ENCODE results near the gene BCL11A. TPM values are rescaled to one million over a fixed set of nuclear protein-coding genes. Genes with fewer than 3 reads are reported as not detected.

The BCL11A gene
- total RNA-seq, 1 experiment from 2014 or later = 91.4 TPM

DNA sequence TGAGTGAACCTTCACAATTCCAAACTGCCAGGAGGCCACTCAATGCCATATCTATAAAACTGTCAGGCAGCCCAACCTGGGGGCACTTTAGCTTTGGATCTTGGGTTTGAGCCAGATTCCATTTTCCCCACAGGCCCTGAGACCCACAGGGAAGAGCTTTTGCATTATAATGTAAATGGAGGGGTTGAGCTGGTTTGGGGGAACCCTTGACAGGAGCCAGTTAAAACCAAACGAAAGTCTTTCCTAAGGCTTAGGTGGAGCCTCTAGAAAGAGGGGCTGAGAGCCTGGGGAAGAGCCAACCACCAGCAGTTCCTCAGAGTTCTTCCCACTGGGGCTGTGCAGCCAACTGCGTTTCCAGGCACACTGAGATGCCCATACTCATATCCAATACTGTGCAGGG, 42.7 kb downstream of the BCL11A start:
- Histone ChIP-seq H4K8ac (replicated peaks; ENCODE audit: insufficient read length, low read depth, low read length) (no peak overlapping the region), H2BK15ac (ENCODE audit: low read depth, low read length) (no peak overlapping the region), H3K14ac (ENCODE audit: insufficient read depth, low read length) (peak overlapping the region; percentile 65; the same call in 1 of the 2 replicates), H3T11ph (ENCODE audit: low read length) (no peak overlapping the region), H3K9me3 (ENCODE audit: control insufficient read depth, low read depth, low read length) (no peaks in the 10 kb centered on the region), H3K27me3 (ENCODE audit: insufficient read depth, low read length) (no peaks in the 10 kb centered on the region), H2BK5ac (ENCODE audit: insufficient read length, low read length) (no peak overlapping the region), H2AK5ac (ENCODE audit: insufficient read length, low read length) (no peak overlapping the region), H3K79me1 (ENCODE audit: insufficient read depth, low read depth, low read length, poor library complexity, severe bottlenecking) (peaks cover 18% of the 10 kb centered on the region), H4K5ac (ENCODE audit: insufficient read length, low read depth, low read length) (no peak overlapping the region), H3K4me1 (ENCODE audit: insufficient read depth, low read length) (peaks cover 44% of the 10 kb centered on the region), H4K20me1 (ENCODE audit: control insufficient read depth, insufficient read depth, insufficient read length) (no peaks in the 10 kb centered on the region), H3K4ac (ENCODE audit: low read depth, low read length) (no peak overlapping the region), H3K23ac (ENCODE audit: insufficient read length, low read depth, low read length) (no peak overlapping the region), H2BK12ac (ENCODE audit: insufficient read length, low read depth, low read length) (no peak overlapping the region), H4K91ac (ENCODE audit: insufficient read length, low read depth, low read length) (no peak overlapping the region), H3K4me2 (ENCODE audit: insufficient read depth, insufficient read length, low read length) (no peak overlapping the region), H3K23me2 (ENCODE audit: insufficient read length, low read depth, low read length, poor library complexity, severe bottlenecking) (peaks cover 4% of the 10 kb centered on the region), H3K9ac (ENCODE audit: extremely low read depth, insufficient read length, low read length) (no peak overlapping the region), H3K56ac (ENCODE audit: insufficient read length, low read depth, low read length) (no peak overlapping the region), H2BK120ac (ENCODE audit: low read depth, low read length, poor library complexity, severe bottlenecking) (no peak overlapping the region), H3K79me2 (ENCODE audit: insufficient read depth, low read length) (peaks cover 26% of the 10 kb centered on the region; the same call in 1 of the 2 replicates), H2AFZ (ENCODE audit: low read length) (no peak overlapping the region), H2BK20ac (ENCODE audit: low read depth, low read length, poor library complexity, severe bottlenecking) (no peak overlapping the region), H3K18ac (ENCODE audit: insufficient read length, low read depth, low read length) (no peak overlapping the region), H3K27ac (ENCODE audit: insufficient read length, low read depth, low read length) (no peak overlapping the region)
- H3K27me3 Mint-ChIP-seq (ENCODE audit: low read depth) = no peaks in the 10 kb centered on the region
- no CpG with 5 or more reads among the region's 2 CpGs for WGBS (ENCODE audit: extremely low coverage, insufficient read length, low lambda C conversion rate)
- no peak for DNase-seq
- no peak overlapping the region for H3K4me3 Mint-ChIP-seq
- no peaks in the 10 kb centered on the region for H3K9me3 Mint-ChIP-seq
- TF ChIP-seq, protein P1, sequence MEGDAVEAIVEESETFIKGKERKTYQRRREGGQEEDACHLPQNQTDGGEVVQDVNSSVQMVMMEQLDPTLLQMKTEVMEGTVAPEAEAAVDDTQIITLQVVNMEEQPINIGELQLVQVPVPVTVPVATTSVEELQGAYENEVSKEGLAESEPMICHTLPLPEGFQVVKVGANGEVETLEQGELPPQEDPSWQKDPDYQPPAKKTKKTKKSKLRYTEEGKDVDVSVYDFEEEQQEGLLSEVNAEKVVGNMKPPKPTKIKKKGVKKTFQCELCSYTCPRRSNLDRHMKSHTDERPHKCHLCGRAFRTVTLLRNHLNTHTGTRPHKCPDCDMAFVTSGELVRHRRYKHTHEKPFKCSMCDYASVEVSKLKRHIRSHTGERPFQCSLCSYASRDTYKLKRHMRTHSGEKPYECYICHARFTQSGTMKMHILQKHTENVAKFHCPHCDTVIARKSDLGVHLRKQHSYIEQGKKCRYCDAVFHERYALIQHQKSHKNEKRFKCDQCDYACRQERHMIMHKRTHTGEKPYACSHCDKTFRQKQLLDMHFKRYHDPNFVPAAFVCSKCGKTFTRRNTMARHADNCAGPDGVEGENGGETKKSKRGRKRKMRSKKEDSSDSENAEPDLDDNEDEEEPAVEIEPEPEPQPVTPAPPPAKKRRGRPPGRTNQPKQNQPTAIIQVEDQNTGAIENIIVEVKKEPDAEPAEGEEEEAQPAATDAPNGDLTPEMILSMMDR (conservative IDR thresholded peaks at IDR 0.05) = no peak
- H3K4me1 Mint-ChIP-seq = peaks cover 90 to 93% of the 10 kb centered on the region in 2 experiments
- H3K36me3 Mint-ChIP-seq (ENCODE audit: insufficient read depth in 1 of 3, low read depth in 3 of 3) = peaks cover 6 to 31% (median 21%) of the 10 kb centered on the region in 3 experiments; a peak in 6 of 7 replicates
- peak overlapping the region in 2 of 3 experiments; percentile 42 to 49; a peak in 1 of 7 replicates for H3K27ac Mint-ChIP-seq
